PFSK-1 (cell line): ENCODE measurements around the gene CARHSP1.

ENCODE experiments used
- FOXP2 ChIP-seq: optimal IDR thresholded peaks from 2 replicates; pipeline ENCODE3; 2011; ENCODE audit warnings: borderline replicate concordance, control low read depth, inconsistent platforms; ENCODE audit not compliant: insufficient read depth; ENCODE audit errors: extremely low read length, extremely low read depth
- POLR2AphosphoS5 ChIP-seq: IDR thresholded peaks from 2 replicates; pipeline ENCODE4 v1.6.1; 2012; ENCODE audit warnings: low read depth, mild to moderate bottlenecking, control low read depth, low read length, moderate library complexity
- REST ChIP-seq, 2 experiments: IDR thresholded peaks; 2 replicates each; pipeline versions ENCODE4 v1.6.1 to v1.8.0; 2011 to 2012; ENCODE audit warnings: low read depth in 2 of 2, low read length in 2 of 2, control low read depth in 1 of 2, inconsistent platforms in 1 of 2, mild to moderate bottlenecking in 1 of 2, moderate library complexity in 1 of 2; ENCODE audit not compliant: insufficient read depth in 1 of 2
- SIN3A ChIP-seq: IDR thresholded peaks from 2 replicates; pipeline ENCODE4 v1.6.1; 2012; ENCODE audit warnings: mild to moderate bottlenecking, low read length, moderate library complexity, borderline replicate concordance; ENCODE audit not compliant: insufficient read depth
- TAF1 ChIP-seq: IDR thresholded peaks from 2 replicates; pipeline ENCODE4 v1.6.1; 2012; ENCODE audit warnings: low read length, control low read depth, borderline replicate concordance; ENCODE audit not compliant: insufficient read depth

Gene CARHSP1

GRCh38 chr16:8912793-8913192 lies 44.0 kb upstream of the CARHSP1 start:
- no peak for TF ChIP-seq SIN3A
- TF ChIP-seq TAF1: no peak
- no peak for TF ChIP-seq FOXP2
- TF ChIP-seq POLR2AphosphoS5: no peak
- no peak for TF ChIP-seq REST (IDR thresholded peaks at IDR 0.05; ENCODE audit: insufficient read depth in 1 of 2, low read depth in 2 of 2, low read length in 2 of 2)

GRCh38 chr16:8910811-8911210 lies 42.0 kb upstream of the CARHSP1 start:
- no peak for TF ChIP-seq TAF1
- no peak for TF ChIP-seq REST (IDR thresholded peaks at IDR 0.05; ENCODE audit: insufficient read depth in 1 of 2, low read depth in 2 of 2, low read length in 2 of 2)
- TF ChIP-seq SIN3A: no peak
- no peak for TF ChIP-seq FOXP2
- no peak for TF ChIP-seq POLR2AphosphoS5

GRCh38 chr16:8908810-8909468 lies 40.1 kb upstream of the CARHSP1 start:
- TF ChIP-seq REST (IDR thresholded peaks at IDR 0.05; ENCODE audit: insufficient read depth in 1 of 2, low read depth in 2 of 2, low read length in 2 of 2): no peak
- TF ChIP-seq POLR2AphosphoS5: no peak
- no peak for TF ChIP-seq FOXP2
- no peak for TF ChIP-seq SIN3A
- TF ChIP-seq TAF1: no peak

- TF ChIP-seq POLR2AphosphoS5: no peak
- no peak for TF ChIP-seq REST (IDR thresholded peaks at IDR 0.05; ENCODE audit: insufficient read depth in 1 of 2, low read depth in 2 of 2, low read length in 2 of 2)
These were observed 38.3 kb upstream of the CARHSP1 start for GRCh38 chr16:8907096-8907495.
